ENCODE measurements around the gene COG2.

DNA sequence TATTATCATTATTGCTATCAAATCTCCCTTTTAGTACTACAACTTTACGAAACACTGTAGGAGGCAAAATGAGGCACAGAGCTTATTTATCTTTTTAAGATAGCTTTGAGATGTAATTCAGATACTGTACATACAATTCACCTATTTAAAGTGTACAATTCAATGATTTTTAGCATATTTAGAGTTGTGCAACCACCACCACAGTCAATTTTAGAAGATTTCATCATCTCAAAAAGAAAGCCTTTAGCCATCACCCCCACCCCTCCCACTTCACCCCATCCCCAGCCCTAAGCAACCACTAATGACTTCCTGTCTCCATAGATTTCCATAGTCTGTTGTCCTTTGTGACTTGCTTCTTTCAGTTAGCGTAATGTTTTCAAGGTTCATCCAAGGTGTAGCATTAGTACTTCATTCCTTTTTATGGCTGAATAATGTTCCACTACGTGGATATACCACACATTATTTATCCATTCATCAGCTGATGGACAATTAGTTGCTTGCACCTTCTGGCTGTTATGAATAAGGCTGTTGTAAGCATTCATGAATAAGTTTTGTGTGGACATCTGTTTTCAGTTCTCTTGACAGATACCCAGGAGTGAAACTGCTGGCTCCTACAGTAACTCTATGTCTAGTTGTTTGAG lies 95.5 kb downstream of the COG2 start:
- TF ChIP-seq, protein P1, sequence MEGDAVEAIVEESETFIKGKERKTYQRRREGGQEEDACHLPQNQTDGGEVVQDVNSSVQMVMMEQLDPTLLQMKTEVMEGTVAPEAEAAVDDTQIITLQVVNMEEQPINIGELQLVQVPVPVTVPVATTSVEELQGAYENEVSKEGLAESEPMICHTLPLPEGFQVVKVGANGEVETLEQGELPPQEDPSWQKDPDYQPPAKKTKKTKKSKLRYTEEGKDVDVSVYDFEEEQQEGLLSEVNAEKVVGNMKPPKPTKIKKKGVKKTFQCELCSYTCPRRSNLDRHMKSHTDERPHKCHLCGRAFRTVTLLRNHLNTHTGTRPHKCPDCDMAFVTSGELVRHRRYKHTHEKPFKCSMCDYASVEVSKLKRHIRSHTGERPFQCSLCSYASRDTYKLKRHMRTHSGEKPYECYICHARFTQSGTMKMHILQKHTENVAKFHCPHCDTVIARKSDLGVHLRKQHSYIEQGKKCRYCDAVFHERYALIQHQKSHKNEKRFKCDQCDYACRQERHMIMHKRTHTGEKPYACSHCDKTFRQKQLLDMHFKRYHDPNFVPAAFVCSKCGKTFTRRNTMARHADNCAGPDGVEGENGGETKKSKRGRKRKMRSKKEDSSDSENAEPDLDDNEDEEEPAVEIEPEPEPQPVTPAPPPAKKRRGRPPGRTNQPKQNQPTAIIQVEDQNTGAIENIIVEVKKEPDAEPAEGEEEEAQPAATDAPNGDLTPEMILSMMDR (IDR thresholded peaks at IDR 0.05) = no peak
- TF ChIP-seq POLR2AphosphoS5 (IDR thresholded peaks at IDR 0.05) = no peak
